GM21529 (cell line): ENCODE measurements around the gene CADM1.

Source experiments
- ATAC-seq: cut with Tn5 transposase; IDR thresholded peaks from one replicate; pipeline ENCODE4 v1.9.1; 2021; ENCODE audit not compliant: unreplicated experiment

CADM1 gene

DNA sequence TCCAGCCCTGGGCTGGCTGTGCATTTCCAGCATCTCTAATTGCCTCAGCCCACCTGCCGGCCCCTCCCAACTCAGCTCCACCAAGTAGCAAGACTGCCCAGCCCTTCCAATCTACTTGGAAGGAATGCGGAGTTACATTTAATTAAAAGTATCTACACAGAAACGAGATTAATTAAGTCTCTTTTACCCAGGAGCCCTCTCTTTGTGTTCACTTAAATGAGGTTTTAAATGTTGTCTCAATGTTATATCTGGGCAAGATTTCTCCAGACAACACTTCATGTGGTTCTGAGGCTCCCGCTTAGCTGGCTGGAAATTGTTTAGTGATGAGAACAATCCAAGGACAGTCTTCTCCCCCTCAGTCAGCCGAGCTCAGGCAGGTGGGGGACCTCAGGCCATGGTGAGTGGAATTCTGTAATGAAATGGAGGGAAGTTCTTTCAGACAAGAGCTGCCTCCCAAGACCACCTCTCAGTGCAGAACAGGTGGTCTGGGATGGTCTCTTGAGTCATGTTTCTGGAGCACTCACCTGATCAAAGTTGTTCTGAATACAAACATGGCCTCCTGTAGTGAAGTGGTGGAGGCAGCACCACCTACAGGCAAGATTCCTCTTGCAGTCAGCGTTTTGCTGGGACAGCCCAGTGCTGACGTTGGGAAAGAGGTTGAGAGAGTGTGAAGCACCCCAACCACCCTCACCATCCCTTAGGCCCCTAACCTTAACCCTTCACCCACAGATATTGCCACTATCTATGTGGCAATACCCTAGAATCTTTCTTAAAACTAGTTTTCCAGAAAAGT, 371.6 kb downstream of the CADM1 start:
- ATAC-seq, result peak; percentile 52

- no peak for ATAC-seq
These were observed 374.5 kb downstream of the CADM1 start for GRCh38 chr11:115129473-115130289.

- ATAC-seq, result no peak
These were observed 376.0 kb downstream of the CADM1 start for GRCh38 chr11:115128226-115128625.

DNA sequence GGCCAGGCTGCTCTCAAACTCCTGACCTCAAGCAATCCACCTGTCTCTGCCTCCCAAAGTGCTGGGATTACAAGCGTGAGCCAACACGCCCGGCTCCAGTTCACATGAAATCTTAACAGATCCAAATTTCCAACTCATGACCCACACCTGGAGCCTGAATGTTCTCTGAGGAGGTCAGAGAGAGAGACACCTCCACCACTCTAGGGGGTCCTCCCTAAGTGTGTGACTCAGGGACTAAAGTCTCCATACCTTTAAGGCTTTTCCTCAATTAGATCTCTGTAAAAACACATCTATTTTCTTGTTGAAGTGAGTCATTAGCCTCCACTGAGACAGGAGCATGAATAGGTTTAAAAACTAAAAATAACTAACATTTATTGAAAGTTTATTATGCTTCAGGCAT, 376.4 kb downstream of the CADM1 start:
- no peak for ATAC-seq

- peak; percentile 87 for ATAC-seq
These were observed 377.6 kb downstream of the CADM1 start for GRCh38 chr11:115126515-115127208.

- ATAC-seq, result peak; percentile 13
These were observed 378.1 kb downstream of the CADM1 start for GRCh38 chr11:115126092-115126491.

GRCh38 chr11:115124786-115125185, 379.4 kb downstream of the CADM1 start:
- no peak for ATAC-seq

DNA sequence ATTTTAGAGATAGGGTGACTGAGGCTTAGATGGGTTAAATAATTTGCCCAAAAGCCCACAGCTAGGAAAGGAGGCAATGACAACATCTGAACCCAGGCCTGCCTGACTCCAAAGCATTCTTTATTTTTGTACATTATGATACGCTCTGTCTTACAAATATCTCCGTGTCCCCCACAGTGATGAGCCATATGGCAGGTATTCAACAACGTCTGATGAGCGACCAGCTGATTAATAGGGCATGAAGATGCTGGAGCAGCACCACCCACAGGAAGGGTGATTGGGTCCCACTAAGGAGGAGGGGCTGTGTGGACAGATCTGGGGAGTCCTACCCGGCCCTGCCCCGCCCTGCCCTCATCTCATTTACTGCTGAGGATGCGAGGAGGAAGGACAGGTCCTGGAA, 380.6 kb downstream of the CADM1 start:
- ATAC-seq, result no peak

- no peak for ATAC-seq
These were observed 381.9 kb downstream of the CADM1 start for GRCh38 chr11:115122274-115122673.
